Heart left ventricle (tissue), 16 donors: ENCODE results near the gene KCNE5. TPM values are rescaled to one million over a fixed set of nuclear protein-coding genes. Genes with fewer than 3 reads are reported as not detected.

Source experiments
- ATAC-seq, 4 donors: fragments of 200-7000 bp; cut with Tn5 transposase; one replicate each; pipeline ENCODE4 v1.9.1; 2020 to 2022; ENCODE audit warnings: moderate library complexity in 4 of 4, mild to moderate bottlenecking in 3 of 4, moderate number of reproducible peaks in 1 of 4
- DNase-seq, 5 donors: peaks; one replicate each; pipeline ENCODE4 v3.0.0-alpha.2; 2020
- H3K27ac ChIP-seq, 12 donors: fragments of 200-600 bp; sonication (generic) in 4 of 12; one replicate each; pipeline versions ENCODE4 v1.5.0 to v1.8.0; 2016 to 2022; ENCODE audit warnings: mild to moderate bottlenecking in 2 of 12
- H3K27me3 ChIP-seq, 9 donors: fragments of 200-600 bp; sonication (generic) in 2 of 9; one replicate each; pipeline versions ENCODE4 v1.5.1 to v1.8.0; 2016 to 2022; ENCODE audit warnings: mild to moderate bottlenecking in 3 of 9
- H3K36me3 ChIP-seq, 9 donors: fragments of 200-600 bp; sonication (generic) in 2 of 9; one replicate each; pipeline versions ENCODE4 v1.5.0 to v1.8.0; 2018 to 2022; ENCODE audit warnings: mild to moderate bottlenecking in 2 of 9
- H3K4me1 ChIP-seq, 12 donors: fragments of 200-600 bp; sonication (generic) in 4 of 12; one replicate each; pipeline versions ENCODE4 v1.5.0 to v1.8.0; 2016 to 2022; ENCODE audit warnings: mild to moderate bottlenecking in 3 of 12
- H3K4me3 ChIP-seq, 12 donors: fragments of 200-600 bp; sonication (generic) in 4 of 12; one replicate each; pipeline versions ENCODE4 v1.5.0 to v1.8.0; 2017 to 2022; ENCODE audit warnings: mild to moderate bottlenecking in 9 of 12, moderate library complexity in 4 of 12
- H3K9me3 ChIP-seq, 12 donors: fragments of 200-600 bp; sonication (generic) in 4 of 12; one replicate each; pipeline versions ENCODE4 v1.5.0 to v1.8.0; 2016 to 2022; ENCODE audit warnings: mild to moderate bottlenecking in 1 of 12
- POLR2A ChIP-seq, 2 donors: fragments of 450-650 bp; IDR thresholded peaks; one replicate each; pipeline ENCODE4 v1.6.1; 2017; ENCODE audit warnings: antibody characterized with exemption in 2 of 2, mild to moderate bottlenecking in 2 of 2, moderate library complexity in 2 of 2
- WGBS, 4 donors: extraction: QIAGEN DNeasy Blood & Tissue Kit in 2 of 4; methylation state at CpG; one replicate each; pipeline versions ENCODE4 v1.1.5 to v1.1.7; 2013 to 2018; 5-methylcytosine and 5-hydroxymethylcytosine counted together
- intact Hi-C, 10 donors: fragments of 100-400 bp; cut with DNase I; formaldehyde crosslinking; loops; one replicate each; pipeline versions ENCODE4 v1.11.1 to v1.14.2; 2022
- polyA plus RNA-seq, 2 donors: library from polyadenylated mRNA; stranded (reverse); fragments of 200-250 nt; gene quantifications; one replicate each; pipeline ENCODE4 v1.2.3, GENCODE V29; 2013
- total RNA-seq, 9 donors: library from RNA; depleted of rRNA in 2 of 9; stranded (reverse); fragments of >200 nt in 2 of 9; fragmentation: NEBNext Ultra II Directional in 3 of 9; extraction: Animal tissue kit (Norgen Biotek cat#: 25700) in 3 of 9; gene quantifications; one replicate each; pipeline versions ENCODE4 v1.1.0 to v1.2.4, GENCODE V29; 2016 to 2023
- TF ChIP-seq, protein P1 (sequence below), 12 donors: fragments of 200-600 bp; sonication (generic) in 4 of 12; IDR thresholded peaks; one replicate each; pipeline versions ENCODE4 v1.5.0 to v1.8.0; 2018 to 2022; ENCODE audit warnings: antibody characterized with exemption in 12 of 12, mild to moderate bottlenecking in 5 of 12
- donor health status: ischemic (EF 13 %, LVEDD 7.1; RV severe dilation, severe dysfunction).
- donor health status: healthy with polysubstance abuse.
- donor health status: DM: no; HTN: yes; CAD: no.
- donor health status: DM: no; HTN: no; CAD: no.
- donor health status: ischemic (EF 25% LVEDD 6.9; RV normal size, moderate dysfunction).
- donor health status: ischemic (EF 25% LVEDD 5.7; RV mildly dilated, moderate dysfunction).
- donor health status: healthy.
- donor health status: DM: yes; HTN: yes; CAD: no.
- donor health status: ischemic (EF 35%, LVEDD 5.7; RV mildly dilated, moderate dysfunction).
- donor health status: nonischemic (EF 11% LVEDD 7.7; RV severe dilation, severe dysfunction).
- donor health status: DM: yes; HTN: yes; CAD: no.
- donor health status: PGD.
- donor health status: ischemic (EF 29% LVEDD 5.4; RV normal size, mild dysfunction).
- donor health status: nonischemic (EF 23%, LVEDD 6.1; RV moderate dilation, normal function).

The KCNE5 gene
- total and polyA plus RNA-seq, 11 donors, result 0.11 to 0.61 (median 0.27) TPM; not detected in 1

DNA sequence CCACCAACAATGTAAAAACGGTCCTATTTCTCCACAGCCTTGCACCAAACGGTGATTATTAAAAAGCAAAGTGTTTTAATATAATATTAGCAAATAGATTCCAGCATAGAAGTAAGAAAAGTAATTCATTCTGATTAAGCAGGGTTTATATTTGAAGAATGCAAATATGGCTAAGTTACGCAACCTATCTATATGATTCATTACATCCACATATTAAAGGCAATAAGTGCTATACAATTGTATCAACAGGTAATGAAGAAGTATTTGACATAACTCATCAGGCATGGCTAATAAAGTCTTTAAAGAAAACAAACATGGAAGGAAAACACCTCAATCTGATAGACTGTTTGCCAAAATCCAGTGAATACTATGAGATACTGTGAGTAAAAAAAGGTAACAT lies 29.0 kb downstream of the KCNE5 start:
- H3K4me3 ChIP-seq, result no peak overlapping the region
- no peak overlapping the region for H3K27ac ChIP-seq
- 61 to 93% (median 80%) methylated on average over 3 of the region's 3 CpGs for WGBS, 4 donors
- TF ChIP-seq, protein P1, sequence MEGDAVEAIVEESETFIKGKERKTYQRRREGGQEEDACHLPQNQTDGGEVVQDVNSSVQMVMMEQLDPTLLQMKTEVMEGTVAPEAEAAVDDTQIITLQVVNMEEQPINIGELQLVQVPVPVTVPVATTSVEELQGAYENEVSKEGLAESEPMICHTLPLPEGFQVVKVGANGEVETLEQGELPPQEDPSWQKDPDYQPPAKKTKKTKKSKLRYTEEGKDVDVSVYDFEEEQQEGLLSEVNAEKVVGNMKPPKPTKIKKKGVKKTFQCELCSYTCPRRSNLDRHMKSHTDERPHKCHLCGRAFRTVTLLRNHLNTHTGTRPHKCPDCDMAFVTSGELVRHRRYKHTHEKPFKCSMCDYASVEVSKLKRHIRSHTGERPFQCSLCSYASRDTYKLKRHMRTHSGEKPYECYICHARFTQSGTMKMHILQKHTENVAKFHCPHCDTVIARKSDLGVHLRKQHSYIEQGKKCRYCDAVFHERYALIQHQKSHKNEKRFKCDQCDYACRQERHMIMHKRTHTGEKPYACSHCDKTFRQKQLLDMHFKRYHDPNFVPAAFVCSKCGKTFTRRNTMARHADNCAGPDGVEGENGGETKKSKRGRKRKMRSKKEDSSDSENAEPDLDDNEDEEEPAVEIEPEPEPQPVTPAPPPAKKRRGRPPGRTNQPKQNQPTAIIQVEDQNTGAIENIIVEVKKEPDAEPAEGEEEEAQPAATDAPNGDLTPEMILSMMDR (IDR thresholded peaks at IDR 0.05), result no peak
- TF ChIP-seq POLR2A (IDR thresholded peaks at IDR 0.05), result no peak
- no peaks in the 10 kb centered on the region for H3K9me3 ChIP-seq
- H3K4me1 ChIP-seq, result no peaks in the 10 kb centered on the region
- no peak for ATAC-seq
- no peaks in the 10 kb centered on the region for H3K36me3 ChIP-seq
- no peak for DNase-seq
- intact Hi-C loops, result no loop called here
- H3K27me3 ChIP-seq, result peaks cover 0 to 19% (median 0%) of the 10 kb centered on the region in 9 donors

DNA sequence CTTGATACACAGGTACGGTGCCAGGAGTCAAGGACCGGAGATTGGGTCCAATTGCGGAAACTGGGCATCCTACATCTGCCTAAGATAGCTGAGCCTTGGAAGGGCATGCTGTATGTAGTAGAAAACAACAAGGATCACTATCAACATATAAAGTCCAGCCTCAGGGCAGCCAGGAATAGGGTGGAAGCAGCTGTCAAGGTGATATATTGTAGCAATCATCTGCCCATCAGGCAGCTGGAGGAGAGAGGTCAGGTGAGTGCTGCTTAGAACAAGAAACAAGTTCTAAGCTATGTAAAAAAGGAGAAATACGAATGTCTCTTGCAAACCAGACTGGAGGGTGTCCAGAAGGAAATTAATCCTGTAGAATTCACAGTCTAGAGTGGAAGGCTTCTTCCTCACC lies 34.8 kb downstream of the KCNE5 start:
- DNase-seq (no peak), ATAC-seq (no peak)
- Histone ChIP-seq H3K4me3 (no peak overlapping the region), H3K4me1 (no peaks in the 10 kb centered on the region), H3K27me3 (peaks cover 0 to 12% (median 0%) of the 10 kb centered on the region in 9 donors), H3K36me3 (no peaks in the 10 kb centered on the region), H3K9me3 (no peaks in the 10 kb centered on the region), H3K27ac (no peak overlapping the region)
- intact Hi-C loops, result no loop called here
- WGBS, 4 donors, result 46 to 69% (median 61%) methylated on average over 4 of the region's 4 CpGs
- TF ChIP-seq POLR2A (IDR thresholded peaks at IDR 0.05), result no peak
- TF ChIP-seq, protein P1 (IDR thresholded peaks at IDR 0.05), result no peak

DNA sequence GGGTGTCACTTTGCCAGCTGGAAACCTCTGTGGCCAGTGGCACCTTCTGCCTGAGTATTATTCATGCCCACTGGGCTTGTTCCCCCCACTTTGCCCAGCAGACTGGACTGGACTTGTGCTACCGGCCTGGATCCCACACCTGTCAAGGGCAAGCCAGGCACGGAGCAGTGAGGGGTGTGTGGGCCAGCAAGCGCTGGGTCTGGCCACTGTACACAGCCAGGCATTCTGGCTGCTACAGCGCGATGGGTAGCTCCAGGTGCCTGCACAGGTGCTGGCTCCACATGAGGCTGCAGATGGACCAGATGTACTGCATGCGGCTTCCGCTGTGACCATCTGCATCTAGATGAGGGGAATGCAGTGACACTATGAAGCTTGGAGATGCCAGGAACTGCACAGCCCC lies 39.5 kb downstream of the KCNE5 start:
- TF ChIP-seq, protein P1 (IDR thresholded peaks at IDR 0.05), result no peak
- no peak for TF ChIP-seq POLR2A (IDR thresholded peaks at IDR 0.05)
- Histone ChIP-seq H3K4me3 (no peak overlapping the region), H3K9me3 (no peaks in the 10 kb centered on the region), H3K36me3 (no peaks in the 10 kb centered on the region), H3K4me1 (no peaks in the 10 kb centered on the region), H3K27ac (no peak overlapping the region), H3K27me3 (peaks cover 0 to 27% (median 0%) of the 10 kb centered on the region in 9 donors)
- 87 to 92% (median 90%) methylated on average over 5 to 7 of the region's 7 CpGs for WGBS, 4 donors
- intact Hi-C loops, result no loop called here
- DNase-seq (no peak), ATAC-seq (no peak)

DNA sequence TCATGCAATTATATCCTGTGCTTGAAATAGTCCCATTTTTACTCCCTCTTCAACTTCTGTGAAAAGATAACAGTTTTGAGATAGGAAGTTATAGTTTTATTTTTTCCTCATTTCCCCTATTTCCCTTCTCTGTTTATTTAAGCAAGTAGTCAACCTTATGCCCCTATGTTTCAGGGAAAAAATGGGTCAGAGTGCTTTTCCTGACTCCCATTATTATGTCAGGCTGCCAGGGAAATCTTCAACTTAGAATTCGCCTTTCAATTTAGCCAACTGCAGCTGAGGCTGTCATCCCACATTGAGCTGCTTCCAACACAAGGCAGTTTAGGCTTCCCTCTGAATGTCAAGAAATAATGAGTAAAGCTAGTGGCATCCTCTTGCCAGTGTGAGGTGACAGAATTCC lies 46.1 kb downstream of the KCNE5 start:
- no peaks in the 10 kb centered on the region for H3K4me1 ChIP-seq
- TF ChIP-seq, protein P1 (IDR thresholded peaks at IDR 0.05), result no peak
- no peak for TF ChIP-seq POLR2A (IDR thresholded peaks at IDR 0.05)
- ATAC-seq (no peak), DNase-seq (no peak)
- no peak overlapping the region for H3K4me3 ChIP-seq
- no peaks in the 10 kb centered on the region for H3K36me3 ChIP-seq
- no peak overlapping the region for H3K27ac ChIP-seq
- intact Hi-C loops, result no loop called here
- no peaks in the 10 kb centered on the region for H3K9me3 ChIP-seq
- WGBS, 4 donors, result 54 to 68% (median 60%) methylated on average over 1 of the region's 1 CpG
- peaks cover 0 to 32% (median 0%) of the 10 kb centered on the region in 9 donors for H3K27me3 ChIP-seq
